UCSD-AML1 (cell line): Measurements from ENCODE around the gene HTRA3.

Experiments
- DNase-seq: peaks from one replicate; lab custom pipeline; 2025; ENCODE audit not compliant: unreplicated experiment; lab: John Stamatoyannopoulos, UW

HTRA3 gene

DNA sequence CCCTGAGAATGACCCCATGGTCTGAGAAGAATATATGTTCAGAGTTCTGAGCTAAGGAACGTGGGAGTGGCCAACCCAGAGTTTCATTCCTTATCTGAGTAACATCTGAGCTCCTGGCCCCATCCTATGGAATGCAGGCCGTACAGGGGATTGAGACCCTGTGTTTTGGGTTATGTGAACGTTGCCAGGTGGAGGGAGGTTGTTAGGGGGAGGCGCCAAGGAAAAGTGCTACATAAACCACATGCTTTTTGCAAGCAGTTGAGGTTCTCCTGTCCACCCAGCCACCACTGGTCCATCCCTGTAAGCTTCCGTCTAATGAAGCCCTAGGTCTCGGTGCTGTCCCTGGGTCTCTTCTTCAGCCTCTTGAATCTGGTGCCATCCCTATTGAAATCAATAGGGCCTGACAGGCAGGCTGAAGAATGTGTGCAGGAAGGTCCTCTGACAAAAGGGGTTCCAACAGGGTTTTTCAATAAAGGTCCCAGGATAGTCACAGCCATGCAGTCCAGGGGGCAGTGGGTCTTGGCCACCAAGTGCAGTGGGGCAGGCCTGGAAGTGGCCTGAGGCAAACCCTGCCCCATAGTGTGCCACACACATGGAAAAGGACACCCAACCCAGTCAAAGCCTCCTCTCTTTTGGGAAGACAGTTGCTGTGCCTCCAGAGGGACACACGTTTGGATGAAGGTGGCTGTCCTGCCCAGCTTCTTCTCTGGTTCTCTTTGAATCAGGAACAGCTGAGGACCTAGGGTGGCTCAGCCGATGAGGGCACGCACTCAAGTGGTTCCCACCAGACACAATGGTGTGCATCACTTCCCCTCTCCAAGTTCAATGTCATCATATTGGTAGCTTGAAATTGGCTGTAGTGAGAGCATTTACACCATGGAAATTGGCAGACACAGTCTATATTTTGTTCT is 53.5 kb downstream of the HTRA3 start:
- DNase-seq = no peak

DNA sequence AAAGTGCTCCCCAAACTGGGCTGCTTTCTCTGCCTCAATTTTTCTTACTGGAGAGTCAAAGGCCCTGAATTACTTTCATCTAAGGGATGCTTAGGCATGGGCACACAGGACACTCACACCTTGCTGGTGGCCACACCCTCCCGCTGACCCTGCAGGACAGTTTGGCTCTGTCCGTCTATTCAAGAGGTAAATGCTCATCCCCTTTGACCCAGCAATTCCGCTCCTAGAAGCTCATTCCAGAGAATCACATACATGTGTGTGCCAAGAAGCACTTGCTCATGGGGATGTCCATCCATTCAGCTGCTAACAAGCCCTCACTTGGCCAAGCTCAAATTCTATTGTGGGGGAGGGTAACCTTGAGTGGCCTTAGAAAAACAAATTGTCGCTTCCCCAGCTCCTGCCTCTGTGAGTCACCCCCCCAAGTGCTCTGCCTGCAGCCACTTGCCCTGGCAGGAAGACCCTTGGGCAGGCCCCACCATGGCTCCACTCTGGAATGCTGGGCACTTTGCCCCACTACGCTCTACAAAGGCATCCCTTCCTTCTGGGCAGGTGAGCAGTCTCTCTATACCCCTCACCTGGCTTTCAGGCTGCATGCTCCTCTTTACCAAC is 54.5 kb downstream of the HTRA3 start:
- no peak for DNase-seq

DNA sequence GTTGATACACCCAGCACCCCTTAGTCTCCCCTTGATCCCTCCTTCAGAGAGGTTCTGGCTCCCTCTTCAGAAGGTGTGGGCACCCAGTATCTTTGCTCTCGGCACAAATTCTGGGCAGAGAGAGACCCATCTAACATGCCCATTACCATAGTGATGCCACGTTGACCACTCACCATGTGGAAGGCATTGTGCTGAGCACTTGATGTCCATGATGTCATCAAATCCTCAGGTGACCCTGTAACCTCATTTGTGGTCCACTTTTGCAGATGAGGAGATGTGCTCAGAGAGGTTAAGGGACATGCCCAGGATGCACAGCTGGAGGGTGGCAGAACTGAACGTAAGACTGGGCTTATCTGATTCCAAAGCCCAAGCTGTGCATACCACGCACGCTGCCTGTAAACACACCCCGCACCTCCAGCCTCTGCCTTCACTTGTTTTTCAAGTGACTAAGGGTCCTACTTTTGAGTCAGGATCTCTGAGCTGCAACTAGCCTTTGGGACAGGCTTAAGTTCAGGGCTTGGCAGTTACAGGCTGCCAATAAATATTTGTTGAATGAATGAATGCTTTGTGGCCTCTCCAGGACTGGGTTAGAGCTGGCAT is 55.2 kb downstream of the HTRA3 start:
- no peak for DNase-seq

DNA sequence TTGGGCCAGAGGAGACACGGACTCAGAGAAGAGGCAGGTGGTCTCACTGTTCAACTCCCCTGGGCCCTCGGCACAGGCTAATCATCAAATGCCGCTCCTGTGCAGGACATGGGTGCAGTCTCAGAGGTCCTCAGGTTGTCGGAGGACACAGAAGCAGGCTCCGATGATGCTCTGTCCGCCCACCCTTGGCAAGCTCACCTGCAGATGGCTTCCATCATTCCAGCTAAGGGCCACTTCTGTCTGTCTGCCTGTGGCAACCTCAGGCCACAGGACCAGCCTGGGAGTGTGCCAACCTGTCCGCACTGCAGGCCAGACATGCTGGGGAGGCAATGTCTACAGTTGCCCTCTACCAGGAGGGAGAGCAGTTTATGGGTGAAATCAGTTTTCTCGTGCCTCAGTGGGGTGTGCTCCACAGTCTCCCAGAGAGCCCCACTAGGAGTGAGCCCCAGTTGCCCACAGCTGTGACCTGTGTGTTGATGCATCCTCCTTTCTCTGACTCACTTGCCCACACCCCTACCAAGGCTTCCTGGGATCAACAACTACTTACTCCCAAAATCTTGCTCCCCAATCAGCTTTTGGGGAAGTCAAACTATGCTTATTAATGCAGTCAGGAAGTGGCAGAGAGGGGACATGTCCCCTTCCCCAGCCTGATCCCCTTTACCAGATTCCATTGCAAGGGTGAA is 55.9 kb downstream of the HTRA3 start:
- DNase-seq = no peak

DNA sequence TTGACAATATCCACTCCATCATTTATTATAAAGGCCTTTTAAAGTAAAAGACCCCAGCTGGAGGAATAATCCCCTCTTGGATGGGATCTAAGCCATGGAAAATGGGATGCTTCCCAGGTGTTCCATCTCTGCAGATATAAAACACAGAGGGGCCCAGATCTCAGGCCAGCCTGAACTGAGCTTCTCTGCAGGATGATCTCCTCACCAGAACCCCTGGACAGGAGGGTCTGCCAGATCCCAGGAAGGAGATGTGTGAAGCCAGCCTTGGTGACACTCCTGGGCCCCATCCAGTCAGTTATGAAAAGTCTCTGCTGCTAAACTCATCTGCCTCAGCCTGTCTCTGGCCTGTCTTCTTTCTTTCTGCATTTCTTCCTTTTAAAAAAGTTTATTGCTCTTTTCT is 56.7 kb downstream of the HTRA3 start:
- no peak for DNase-seq

DNA sequence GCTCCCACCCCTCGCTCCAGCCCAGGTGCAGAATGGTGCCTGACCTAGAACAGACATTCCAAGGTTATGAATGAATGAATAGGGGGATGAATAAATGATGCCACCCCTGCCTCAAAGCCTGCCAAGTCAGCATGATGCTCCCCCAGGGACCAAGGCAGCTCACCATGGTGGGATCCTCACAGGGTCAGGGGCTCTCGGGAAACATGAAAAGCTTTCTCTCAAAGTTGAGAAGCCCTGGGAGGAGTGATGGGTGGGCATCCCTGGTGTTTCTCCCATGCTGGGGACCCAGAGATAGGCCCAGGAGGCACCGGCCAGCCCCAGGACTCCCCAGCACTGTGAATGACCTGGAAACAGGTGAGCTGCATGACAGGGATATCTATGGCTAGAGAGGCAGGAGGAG is 58.9 kb downstream of the HTRA3 start:
- DNase-seq = no peak

DNA sequence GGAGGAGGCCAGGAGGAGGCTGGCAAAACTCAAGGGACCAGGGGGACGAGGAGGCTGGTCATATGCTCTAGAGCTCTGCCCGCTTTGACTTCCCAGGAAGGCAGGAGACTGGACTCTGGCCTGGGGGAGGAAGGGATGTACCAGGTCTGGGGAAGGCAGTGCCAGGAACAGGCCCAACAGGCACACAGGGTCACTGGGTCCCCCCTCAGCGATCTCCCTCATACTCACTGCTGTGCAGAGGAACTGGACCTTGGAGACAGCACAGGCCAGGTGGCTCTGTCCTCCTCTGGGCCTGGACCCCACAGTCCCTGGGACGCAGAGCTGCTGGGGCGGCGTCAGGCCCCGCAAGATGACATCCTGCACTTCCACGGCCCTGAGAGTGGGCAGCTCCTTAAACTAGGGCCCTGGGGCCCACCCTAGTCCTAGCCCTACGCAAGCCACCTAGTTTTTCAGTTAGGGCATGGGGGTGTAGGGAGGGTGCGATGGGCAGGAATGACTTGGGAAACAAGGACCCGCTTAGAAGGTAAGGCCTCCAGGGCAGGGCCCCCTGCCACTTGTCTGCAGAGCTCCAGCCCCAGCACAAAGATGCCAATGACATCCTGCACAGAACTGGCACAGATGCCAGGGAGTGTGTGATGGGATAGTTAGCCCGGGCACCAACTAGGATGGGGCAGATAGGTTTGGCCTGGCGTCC is 59.5 kb downstream of the HTRA3 start:
- DNase-seq = no peak

DNA sequence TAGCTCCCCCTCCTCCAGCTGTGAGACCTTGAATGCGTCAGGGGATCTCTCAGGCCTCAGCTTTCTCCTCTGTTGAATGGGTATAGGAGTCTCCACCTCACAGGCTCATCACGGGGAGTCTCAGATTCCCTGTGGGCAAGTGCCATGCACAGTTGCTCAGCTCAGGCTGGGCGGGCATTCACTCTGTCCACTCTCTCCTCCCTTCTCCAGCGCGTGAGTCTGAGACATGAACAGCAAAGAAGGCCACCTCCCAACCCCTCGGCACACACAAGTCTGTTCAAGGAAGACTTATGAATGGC is 60.0 kb downstream of the HTRA3 start:
- DNase-seq = no peak

DNA sequence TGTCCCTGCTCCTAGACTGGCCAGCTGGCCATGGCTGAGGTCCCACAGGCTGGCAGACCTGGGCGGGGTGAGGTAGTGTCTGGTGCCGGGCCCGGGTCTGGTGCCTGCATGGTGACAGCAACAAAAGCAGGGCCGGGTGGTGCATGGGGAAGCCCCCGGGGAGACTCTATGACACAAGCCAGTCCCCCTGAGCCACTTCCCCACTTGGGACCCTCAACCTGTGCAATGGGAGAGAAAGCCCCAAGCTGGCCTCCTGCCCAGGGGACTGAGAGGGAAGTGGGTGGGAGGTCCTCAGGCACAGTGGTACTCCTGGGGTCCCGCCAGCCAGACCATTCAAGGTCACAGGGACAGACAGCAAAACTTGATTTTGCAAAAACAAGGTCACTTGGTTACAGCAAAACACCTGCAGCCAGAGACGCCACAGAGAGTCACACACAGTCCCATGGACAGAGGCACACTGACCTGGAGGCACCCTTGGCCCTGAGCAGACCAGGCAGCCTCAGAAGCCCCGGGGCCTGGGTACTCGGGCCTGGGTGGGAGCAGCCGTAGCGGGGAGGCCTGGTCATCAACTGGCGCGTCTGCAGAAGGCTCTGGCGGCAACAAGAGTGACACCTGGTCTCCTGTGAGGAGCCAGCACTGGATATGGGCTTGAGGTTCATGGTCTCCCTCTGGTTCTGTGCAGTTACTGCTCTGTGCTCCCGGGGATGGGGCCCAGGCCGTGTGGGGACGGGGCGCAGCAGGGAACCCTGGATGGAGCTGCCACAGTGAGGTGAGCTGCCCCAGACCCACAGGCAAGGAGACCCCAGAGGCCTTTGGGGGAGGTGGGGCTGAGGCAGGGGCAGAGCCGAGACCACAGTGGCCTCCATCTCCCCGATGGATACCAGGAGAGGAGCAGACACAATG is 60.6 kb downstream of the HTRA3 start:
- DNase-seq = no peak

DNA sequence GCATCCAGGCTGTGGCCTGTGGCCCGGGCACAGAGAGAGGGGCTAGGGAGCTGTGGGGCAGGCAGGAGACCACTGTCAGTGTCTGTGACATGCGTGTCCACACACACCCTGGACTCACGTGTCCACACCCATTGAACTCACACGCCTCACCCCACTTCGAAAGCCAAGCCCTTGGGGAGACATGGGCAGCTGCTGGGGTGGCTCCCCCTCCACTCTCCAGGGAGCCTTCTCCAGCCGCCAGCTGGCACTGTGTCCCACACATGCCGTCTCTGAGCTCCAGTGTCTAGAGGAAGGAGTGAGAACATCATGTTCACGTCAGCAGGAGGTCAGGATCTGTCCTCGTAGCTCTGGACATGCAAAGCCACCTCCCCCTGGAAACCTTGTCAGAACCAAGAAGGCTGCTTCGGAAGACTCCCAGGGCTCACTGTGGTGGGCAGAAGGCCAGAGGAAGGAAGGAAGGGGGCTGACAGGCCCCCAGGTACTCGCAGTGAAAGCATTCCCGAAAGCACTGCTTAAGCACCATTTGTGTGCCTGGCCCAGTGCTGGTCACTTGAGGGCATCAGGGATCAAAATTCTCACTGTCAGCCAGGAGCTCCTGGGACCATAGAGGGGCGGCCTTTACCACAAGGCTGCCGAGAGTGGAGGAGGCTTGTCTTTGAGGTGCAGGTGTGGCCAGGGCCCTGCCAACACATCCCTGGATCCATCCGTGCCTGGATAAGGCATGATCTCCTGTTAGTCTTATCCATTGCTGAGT is 61.4 kb downstream of the HTRA3 start:
- DNase-seq = no peak

DNA sequence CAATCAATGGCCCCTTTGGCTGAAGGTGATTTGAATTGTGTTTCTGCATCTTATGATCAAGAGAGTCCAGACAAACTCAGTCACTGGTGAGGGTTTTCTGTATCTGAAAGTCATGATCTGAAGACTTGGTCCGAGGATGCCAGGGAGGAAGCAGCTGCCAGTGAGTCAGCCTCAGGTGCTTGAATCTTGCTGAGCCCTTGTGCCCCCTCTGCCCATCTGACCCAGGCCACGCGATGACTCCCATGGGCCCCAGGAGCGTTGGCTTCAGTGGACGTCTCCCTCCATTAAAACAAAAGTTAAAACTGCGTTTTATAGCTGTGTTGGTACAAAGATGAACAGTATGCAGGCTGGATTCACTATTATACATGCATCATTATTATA is 62.0 kb downstream of the HTRA3 start:
- no peak for DNase-seq

DNA sequence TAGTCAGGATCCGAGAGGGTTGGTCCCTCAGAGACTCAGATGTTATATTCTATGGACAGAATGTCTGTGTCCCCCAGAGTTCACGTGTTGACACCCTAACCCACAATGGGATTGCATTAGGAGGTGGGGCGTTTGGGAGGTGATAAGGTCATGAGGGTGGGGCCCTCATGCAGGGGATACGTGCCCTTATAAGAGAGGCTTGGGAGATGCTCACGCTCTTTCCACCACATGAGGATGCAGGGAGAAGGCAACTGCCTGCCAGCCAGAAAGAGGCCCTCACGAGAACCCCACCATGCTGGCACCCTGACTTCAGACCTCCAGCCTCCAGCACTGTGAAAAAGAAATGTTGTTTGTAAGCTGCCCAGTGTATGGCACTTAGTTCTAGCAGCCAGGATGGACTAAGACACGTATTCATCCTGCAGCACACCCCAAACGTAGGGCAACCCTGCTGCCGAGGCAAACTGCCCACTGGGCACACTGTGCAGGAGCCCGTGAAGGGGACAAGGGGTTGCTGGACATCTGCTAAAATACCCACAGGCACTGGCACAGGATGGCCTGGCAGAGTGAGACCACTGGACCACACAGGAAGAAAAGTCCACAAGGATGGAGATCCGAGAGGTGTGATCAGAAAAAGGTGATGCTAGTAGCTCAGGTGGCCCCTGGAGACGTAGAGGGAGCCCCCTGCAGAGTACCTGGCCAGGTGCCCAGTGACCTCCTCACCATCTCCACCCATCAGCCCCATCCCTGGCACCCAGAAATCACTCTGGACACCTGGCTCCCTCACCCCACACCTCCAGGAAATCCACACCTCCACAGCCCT is 62.7 kb downstream of the HTRA3 start:
- no peak for DNase-seq

DNA sequence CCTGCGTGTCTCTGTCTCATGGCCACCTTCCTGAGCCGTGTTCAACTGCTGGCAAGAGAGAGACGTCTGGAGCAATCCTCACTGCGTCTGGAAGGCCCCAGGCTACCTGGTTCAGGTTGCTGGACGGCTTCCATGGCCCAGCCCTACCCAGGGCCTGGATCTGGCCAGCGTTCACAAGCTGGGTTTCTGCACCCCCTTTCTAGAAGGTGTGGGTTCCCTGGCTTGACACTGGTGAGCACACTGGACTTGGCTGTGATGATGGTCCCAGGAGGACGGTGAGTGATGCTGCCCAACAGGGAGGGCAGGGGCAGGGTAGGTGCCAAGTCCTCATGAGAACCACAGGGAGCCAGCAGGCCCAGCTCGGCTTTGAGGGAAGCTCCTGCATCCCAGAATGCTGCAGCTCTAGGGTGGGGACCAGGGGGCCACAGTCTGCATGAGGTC is 63.4 kb downstream of the HTRA3 start:
- no peak for DNase-seq

DNA sequence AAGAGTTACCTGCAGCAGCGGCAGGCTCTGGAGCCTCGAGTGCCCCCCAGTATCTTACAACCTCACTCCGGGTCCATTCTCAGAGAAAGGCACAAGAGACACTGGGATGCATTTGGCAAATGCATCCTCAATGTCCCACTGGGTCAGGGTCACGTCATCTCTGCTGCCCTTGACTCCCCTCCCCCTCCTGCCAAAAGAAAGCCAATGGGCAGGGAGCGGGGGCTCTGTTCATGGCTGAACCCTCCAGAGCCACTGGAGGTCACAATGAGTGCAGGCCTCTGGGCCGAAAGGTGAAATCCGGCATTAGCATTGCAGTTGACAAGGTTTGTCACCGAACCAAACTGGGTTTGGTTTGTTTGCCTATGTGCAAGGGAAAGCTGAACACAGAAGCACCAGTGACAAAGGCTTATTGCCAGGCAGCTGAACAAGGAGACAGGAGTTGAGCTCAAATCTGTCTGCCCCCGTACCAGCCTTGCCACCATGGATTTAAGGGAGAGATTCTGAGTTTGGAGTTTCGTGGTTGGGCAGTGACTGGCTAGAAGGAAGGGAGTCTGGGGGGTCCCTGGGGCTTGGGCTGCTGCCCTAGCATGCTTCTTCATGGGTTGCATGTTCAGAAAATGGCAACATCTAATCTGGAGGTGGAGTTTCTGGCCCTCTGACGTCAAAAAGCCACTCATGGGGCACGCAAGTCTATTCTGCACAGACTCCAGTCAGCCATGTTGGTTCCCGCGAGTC is 64.3 kb downstream of the HTRA3 start:
- DNase-seq = no peak

DNA sequence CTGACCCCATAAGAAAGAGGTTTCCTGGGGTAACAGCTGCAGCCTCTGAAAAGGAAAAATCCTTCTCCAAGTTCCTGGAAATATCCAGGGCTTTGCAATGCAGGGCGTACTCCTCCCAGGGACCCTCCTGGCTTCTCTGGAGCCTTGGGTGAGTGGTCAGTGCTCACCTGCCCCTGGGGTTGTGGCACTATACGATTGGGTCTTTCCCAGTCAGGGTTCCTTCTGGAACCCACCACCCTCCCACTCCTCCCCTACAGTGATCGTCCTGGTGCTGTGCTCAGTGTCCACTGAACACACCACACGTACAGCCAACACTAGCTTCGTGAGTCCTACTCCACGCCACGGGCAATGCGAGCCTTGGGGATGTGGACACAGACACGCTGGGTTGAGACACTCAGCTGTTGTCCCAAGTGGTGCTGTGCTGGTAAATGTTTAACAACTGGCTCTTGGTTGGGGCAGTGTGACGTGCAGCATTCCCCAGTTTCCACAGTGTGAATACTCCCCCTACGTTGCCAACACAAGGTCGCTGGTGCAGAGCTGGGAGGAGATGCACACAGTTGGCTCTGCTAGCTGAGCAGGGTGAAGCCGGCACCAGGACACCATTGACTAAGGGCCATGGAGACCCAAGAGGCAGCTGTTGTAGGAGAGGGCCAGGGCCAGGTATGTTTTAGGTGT is 65.4 kb downstream of the HTRA3 start:
- no peak for DNase-seq

DNA sequence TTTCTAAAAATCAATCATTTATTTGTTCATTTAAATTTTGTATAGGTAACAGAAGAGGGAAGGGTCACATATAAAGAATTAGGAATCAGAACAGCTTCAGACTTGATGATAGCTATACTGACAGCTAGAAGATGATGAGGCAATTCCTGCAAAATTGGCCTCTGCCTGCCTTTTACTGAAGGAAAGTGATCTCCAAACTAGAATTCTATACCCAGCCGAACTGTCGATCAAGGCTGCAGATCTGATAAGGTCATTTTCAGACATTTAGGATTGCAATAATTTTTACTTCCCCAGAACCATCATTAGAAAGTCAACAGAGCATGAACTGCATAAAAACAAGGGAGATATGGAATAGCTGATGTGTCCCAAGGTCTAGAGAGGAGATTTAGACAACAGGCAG is 66.3 kb downstream of the HTRA3 start:
- DNase-seq = no peak

DNA sequence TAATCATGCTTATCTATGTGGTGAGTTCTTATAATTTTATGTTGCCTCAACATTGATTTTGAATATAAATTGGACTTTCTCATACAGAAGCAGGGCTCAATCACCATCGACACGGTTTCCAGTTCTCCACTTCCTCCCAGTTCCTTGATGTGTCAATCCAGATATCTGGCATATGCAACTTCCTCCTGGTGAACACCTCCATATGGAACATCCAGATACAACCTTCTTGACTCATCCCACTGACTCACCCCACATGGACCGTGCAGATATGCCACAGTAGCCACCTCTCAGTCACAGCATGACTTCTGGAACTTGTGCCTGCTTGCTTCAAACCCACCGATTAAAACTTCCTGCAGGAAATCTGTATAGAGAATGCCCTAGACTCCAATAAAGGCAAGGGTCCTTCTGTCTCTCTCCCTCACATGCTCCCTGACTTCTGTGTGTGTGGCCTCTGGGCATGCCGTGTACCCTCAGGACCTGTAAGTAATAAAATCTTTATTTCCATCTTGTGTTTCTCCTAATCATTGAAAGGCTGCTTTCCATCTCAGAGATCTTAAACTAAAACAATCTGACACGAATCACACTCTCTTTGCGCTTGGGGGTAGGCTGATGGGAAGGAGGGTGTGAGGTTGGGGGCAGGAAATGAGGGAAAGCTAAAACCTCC is 67.0 kb downstream of the HTRA3 start:
- no peak for DNase-seq
